Right lobe of liver (tissue), 4 donors: ENCODE measurements around the gene THTPA.
"Not testable (repeated sequence)": the region's sequence is repeated elsewhere in the genome, so short reads cannot be mapped to it uniquely, and the experiment has no call there.

ENCODE experiments used
- POLR2A ChIP-seq: fragments of 450-650 bp; IDR thresholded peaks from one replicate; pipeline ENCODE4 v1.6.1; 2017; ENCODE audit warnings: antibody characterized with exemption, mild to moderate bottlenecking
- TF ChIP-seq, protein P1 (sequence below), 4 donors: fragments of 200-600 bp in 3 of 4; fragments of 450-650 bp in 1 of 4; IDR thresholded peaks; one replicate each; pipeline versions ENCODE4 v1.5.1 to v1.8.0; 2016 to 2022; ENCODE audit warnings: antibody characterized with exemption in 4 of 4, mild to moderate bottlenecking in 2 of 4
- donor health status: DM: no; HTN: no; CAD: no.
- donor health status: DM: no; HTN: no; CAD: no.
- donor health status: DM: no; HTN: yes; CAD: no.

DNA sequence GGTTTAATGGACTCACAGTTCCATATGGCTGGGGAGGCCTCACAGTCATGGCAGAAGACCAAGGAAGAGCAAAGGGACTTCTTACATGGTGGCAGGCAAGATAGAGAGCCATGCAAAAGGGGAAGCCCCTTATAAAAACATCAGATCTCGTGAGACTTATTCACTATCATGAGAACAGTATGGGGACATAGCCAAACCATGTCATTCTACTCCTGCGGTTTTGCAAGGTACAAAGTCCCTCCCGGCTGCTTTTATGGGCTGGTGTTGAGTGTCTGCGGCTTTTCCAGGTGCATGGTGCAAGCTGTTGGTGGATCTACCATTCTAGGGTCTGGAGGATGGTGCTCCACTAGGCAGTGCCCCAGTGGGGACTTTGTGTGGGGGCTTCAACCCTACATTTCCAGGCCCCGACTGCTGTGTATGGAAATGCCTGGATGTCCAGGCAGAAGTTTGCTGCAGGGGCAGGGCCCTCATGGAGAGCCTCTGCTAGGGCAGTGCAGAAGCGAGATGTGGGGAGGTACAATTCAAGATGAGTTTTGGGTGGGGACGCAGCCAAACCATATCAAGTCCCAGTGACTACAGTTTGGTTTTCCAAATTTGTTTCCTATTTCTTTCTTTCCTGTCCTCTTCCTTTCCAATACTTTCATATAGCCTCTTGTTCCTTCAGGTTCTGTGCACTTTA, 53.5 kb downstream of the THTPA start:
- TF ChIP-seq, protein P1, sequence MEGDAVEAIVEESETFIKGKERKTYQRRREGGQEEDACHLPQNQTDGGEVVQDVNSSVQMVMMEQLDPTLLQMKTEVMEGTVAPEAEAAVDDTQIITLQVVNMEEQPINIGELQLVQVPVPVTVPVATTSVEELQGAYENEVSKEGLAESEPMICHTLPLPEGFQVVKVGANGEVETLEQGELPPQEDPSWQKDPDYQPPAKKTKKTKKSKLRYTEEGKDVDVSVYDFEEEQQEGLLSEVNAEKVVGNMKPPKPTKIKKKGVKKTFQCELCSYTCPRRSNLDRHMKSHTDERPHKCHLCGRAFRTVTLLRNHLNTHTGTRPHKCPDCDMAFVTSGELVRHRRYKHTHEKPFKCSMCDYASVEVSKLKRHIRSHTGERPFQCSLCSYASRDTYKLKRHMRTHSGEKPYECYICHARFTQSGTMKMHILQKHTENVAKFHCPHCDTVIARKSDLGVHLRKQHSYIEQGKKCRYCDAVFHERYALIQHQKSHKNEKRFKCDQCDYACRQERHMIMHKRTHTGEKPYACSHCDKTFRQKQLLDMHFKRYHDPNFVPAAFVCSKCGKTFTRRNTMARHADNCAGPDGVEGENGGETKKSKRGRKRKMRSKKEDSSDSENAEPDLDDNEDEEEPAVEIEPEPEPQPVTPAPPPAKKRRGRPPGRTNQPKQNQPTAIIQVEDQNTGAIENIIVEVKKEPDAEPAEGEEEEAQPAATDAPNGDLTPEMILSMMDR (IDR thresholded peaks at IDR 0.05) = not testable (repeated sequence)
- not testable (repeated sequence) for TF ChIP-seq POLR2A
